OCI-LY1 (cell line): ENCODE results near the gene NDRG4.

Experiments
- CTCF ChIP-seq: fragments of 200-600 bp; sonication (generic), shearing (Covaris generic); IDR thresholded peaks from 2 replicates; pipeline ENCODE4 v1.5.1; 2017; ENCODE audit warnings: mild to moderate bottlenecking, antibody characterized with exemption, low read length, moderate library complexity, mixed read lengths
- EZH2 ChIP-seq: fragments of 200-600 bp; sonication (generic), shearing (Covaris generic); IDR thresholded peaks from 2 replicates; pipeline ENCODE4 v1.8.0; 2017; ENCODE audit warnings: borderline replicate concordance, mixed run types, mild to moderate bottlenecking, antibody characterized with exemption, low read length, moderate library complexity, mixed read lengths

DNA sequence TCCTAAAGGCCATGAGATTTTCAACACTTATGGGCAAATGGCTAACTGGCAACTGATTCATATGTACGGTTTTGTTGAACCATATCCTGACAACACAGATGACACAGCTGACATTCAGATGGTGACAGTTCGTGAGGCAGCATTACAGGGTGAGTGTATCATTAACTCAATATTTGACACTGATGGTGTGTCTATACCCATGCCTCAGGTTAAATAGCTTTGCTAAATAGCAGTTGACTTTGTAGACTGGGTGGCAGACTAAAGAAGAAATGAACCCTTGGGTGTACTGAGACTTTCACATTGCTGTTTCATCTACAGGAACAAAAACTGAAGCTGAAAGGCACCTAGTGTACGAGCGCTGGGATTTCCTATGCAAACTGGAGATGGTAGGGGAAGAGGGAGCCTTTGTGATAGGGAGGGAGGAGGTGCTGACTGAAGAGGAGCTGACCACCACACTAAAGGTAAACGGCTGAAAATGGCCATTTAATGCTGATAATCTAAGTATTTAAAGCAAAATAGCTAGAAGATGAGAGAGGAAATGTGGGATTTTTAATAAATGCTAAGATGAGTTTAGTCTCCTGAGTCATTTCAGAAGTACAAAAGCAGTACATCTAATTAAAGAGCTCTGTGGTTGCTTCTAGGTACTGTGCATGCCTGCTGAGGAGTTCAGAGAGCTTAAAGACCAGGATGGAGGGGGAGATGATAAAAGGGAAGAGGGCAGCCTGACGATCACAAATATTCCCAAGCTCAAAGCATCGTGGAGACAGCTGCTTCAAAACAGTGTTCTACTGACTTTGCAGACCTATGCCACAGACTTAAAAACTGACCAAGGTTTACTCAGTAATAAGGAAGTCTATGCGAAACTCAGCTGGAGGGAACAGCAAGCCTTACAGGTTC, 18.4 kb downstream of the NDRG4 start:
- TF ChIP-seq CTCF, result no peak
- TF ChIP-seq EZH2, result no peak
